HEK293T (cell line): ENCODE measurements around the gene RNU6-1.

ENCODE experiments used
- ELF4 ChIP-seq: fragments of 450-650 bp; IDR thresholded peaks from 2 replicates; pipeline ENCODE4 v1.6.1; 2017; ENCODE audit warnings: antibody characterized with exemption
- FOXK2 ChIP-seq: fragments of 450-650 bp; IDR thresholded peaks from 2 replicates; pipeline ENCODE4 v1.6.1; 2016; ENCODE audit warnings: mild to moderate bottlenecking
- HDGF ChIP-seq: fragments of 450-650 bp; IDR thresholded peaks from 2 replicates; pipeline ENCODE4 v1.6.1; 2017; ENCODE audit warnings: antibody characterized with exemption, borderline replicate concordance
- NFRKB ChIP-seq: fragments of 450-650 bp; IDR thresholded peaks from 2 replicates; pipeline ENCODE4 v1.6.1; 2016; ENCODE audit warnings: mild to moderate bottlenecking, moderate library complexity

GRCh38 chr15:67840749-67841512 is 1.1 kb upstream of the RNU6-1 start:
- no peak for TF ChIP-seq NFRKB
- TF ChIP-seq ELF4, result no peak
- no peak for TF ChIP-seq FOXK2
- no peak for TF ChIP-seq HDGF
